Measurements from ENCODE around the gene PDE3A. TPM values are rescaled to one million over a fixed set of nuclear protein-coding genes. Genes with fewer than 3 reads are reported as not detected.

Gene PDE3A
- total and polyA plus RNA-seq, 7 donors, result 6.6 to 90.0 (median 56.8) TPM

DNA sequence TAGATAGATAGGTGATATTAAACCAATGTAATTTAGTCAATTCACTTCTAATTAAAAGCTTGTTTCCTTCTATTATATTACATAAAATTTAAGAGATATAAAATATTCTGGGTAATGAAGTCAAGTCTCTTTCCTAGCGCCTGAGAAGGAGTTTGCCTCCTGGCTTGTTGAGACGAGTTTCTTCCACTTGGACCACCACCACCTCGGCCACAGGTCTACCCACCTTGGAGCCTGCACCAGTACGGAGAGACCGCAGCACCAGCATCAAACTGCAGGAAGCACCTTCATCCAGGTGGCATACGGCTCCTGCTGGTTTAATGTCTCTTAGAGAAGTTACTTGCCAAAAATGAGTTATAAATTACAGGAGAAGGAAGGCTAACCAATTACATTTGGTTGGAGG, 247.8 kb downstream of the PDE3A start:
- H3K4me1 ChIP-seq, result peaks cover 0 to 14% (median 2%) of the 10 kb centered on the region in 4 donors
- no peak overlapping the region for H3K27ac ChIP-seq
- peaks cover 0 to 20% (median 0%) of the 10 kb centered on the region in 4 donors for H3K36me3 ChIP-seq
- H3K9me3 ChIP-seq, result no peaks in the 10 kb centered on the region
- WGBS, 2 donors, result 95 to 96% methylated on average over 6 of the region's 6 CpGs
- DNase-seq, result no peak
- no peak overlapping the region for H3K4me3 ChIP-seq
- H3K27me3 ChIP-seq, result no peaks in the 10 kb centered on the region
- intact Hi-C loops (cut with DNase I), result no loop called here
- no peak for TF ChIP-seq EP300 (IDR thresholded peaks at IDR 0.05)
- no peak for TF ChIP-seq POLR2AphosphoS5 (IDR thresholded peaks at IDR 0.05)

DNA sequence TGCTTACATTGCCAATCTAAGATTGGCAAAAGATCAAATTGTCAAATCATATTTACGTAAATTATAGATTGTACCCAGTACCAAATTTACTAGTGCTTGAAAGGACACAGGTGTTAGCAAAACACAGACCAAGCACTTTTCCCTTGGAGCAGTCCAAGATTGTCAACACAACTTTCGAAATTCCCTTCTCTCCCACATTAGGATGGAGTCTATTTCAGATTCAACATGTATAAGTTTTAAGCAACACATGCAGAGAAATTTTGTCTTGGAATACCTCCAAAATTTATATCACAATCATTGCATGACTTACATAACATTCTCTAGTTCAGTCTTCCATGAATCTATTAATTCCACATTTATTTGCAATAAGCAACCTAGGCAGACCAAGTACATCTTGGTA, 251.9 kb downstream of the PDE3A start:
- no peak overlapping the region for H3K4me3 ChIP-seq
- no peaks in the 10 kb centered on the region for H3K27me3 ChIP-seq
- 88 to 92% methylated on average over 2 of the region's 2 CpGs for WGBS, 2 donors
- H3K9me3 ChIP-seq, result no peaks in the 10 kb centered on the region
- no peak for DNase-seq
- peaks cover 0 to 36% (median 0%) of the 10 kb centered on the region in 4 donors for H3K36me3 ChIP-seq
- intact Hi-C loops (cut with DNase I), result no loop called here
- TF ChIP-seq EP300 (IDR thresholded peaks at IDR 0.05) (no peak), POLR2A (IDR thresholded peaks at IDR 0.05) (no peak), POLR2AphosphoS5 (IDR thresholded peaks at IDR 0.05) (no peak)
- TF ChIP-seq, protein P1, sequence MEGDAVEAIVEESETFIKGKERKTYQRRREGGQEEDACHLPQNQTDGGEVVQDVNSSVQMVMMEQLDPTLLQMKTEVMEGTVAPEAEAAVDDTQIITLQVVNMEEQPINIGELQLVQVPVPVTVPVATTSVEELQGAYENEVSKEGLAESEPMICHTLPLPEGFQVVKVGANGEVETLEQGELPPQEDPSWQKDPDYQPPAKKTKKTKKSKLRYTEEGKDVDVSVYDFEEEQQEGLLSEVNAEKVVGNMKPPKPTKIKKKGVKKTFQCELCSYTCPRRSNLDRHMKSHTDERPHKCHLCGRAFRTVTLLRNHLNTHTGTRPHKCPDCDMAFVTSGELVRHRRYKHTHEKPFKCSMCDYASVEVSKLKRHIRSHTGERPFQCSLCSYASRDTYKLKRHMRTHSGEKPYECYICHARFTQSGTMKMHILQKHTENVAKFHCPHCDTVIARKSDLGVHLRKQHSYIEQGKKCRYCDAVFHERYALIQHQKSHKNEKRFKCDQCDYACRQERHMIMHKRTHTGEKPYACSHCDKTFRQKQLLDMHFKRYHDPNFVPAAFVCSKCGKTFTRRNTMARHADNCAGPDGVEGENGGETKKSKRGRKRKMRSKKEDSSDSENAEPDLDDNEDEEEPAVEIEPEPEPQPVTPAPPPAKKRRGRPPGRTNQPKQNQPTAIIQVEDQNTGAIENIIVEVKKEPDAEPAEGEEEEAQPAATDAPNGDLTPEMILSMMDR (IDR thresholded peaks at IDR 0.05), result no peak
- H3K27ac ChIP-seq, result no peak overlapping the region
- H3K4me1 ChIP-seq, result peaks cover 0 to 14% (median 2%) of the 10 kb centered on the region in 4 donors

DNA sequence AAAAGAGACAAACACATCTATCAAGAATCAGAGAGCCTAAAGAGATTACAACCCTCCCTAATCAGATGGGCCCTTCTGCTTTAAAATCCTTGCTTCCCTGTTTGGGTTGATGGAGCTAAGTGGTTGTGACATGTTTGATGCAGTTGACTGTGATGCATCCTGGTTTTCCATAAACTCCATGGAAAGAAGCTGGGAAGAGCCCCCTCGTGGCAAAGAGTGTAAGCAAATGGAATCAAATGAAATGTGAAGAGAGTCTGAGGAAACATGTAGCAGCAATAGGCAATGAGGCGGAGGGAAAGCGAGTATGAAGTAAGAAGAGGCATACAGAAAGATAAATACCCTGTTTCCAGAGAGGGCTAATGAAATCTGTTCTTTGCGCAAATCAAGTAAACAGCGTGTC, 256.4 kb downstream of the PDE3A start:
- Histone ChIP-seq H3K4me1 (peaks cover 0 to 40% (median 31%) of the 10 kb centered on the region in 4 donors), H3K36me3 (peaks cover 0 to 18% (median 0%) of the 10 kb centered on the region in 4 donors), H3K4me3 (no peak overlapping the region), H3K27me3 (no peaks in the 10 kb centered on the region), H3K27ac (no peak overlapping the region), H3K9me3 (no peaks in the 10 kb centered on the region)
- TF ChIP-seq POLR2AphosphoS5 (IDR thresholded peaks at IDR 0.05), result no peak
- no peak for TF ChIP-seq POLR2A (IDR thresholded peaks at IDR 0.05)
- TF ChIP-seq, protein P1 (IDR thresholded peaks at IDR 0.05), result peak in 1 of 4 experiments; percentile 12
- WGBS, 2 donors, result 76 to 90% methylated on average over 5 of the region's 5 CpGs
- DNase-seq, result no peak
- intact Hi-C loops (cut with DNase I), result no loop called here

DNA sequence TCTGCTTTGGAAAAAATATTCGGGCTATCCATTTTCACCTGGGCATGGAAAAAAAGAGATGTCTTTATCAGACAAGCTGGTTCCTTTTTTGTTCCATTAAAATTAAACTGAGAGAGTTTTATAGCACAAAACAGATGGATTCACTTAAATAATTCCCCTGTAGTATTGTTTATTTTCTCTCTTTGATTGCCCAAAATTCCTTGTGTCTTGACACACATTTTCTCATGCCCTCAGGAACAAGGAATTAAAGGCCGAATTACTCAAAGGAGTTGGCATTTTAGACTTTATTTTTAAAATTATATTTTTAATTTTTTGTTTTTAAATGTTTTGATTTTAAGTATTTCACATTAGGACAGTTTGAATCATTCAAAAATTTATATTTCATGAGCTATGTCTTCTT, 257.2 kb downstream of the PDE3A start:
- H3K4me1 ChIP-seq, result peaks cover 0 to 38% (median 33%) of the 10 kb centered on the region in 4 donors
- no peaks in the 10 kb centered on the region for H3K9me3 ChIP-seq
- intact Hi-C loops (cut with DNase I), result no loop called here
- H3K4me3 ChIP-seq, result no peak overlapping the region
- TF ChIP-seq POLR2A (IDR thresholded peaks at IDR 0.05) (no peak), EP300 (IDR thresholded peaks at IDR 0.05) (no peak)
- TF ChIP-seq, protein P1 (IDR thresholded peaks at IDR 0.05), result no peak
- no peak overlapping the region for H3K27ac ChIP-seq
- WGBS, 2 donors, result 78 to 89% methylated on average over 2 of the region's 2 CpGs
- peaks cover 0 to 18% (median 0%) of the 10 kb centered on the region in 4 donors for H3K36me3 ChIP-seq
- DNase-seq, result no peak
- no peaks in the 10 kb centered on the region for H3K27me3 ChIP-seq

DNA sequence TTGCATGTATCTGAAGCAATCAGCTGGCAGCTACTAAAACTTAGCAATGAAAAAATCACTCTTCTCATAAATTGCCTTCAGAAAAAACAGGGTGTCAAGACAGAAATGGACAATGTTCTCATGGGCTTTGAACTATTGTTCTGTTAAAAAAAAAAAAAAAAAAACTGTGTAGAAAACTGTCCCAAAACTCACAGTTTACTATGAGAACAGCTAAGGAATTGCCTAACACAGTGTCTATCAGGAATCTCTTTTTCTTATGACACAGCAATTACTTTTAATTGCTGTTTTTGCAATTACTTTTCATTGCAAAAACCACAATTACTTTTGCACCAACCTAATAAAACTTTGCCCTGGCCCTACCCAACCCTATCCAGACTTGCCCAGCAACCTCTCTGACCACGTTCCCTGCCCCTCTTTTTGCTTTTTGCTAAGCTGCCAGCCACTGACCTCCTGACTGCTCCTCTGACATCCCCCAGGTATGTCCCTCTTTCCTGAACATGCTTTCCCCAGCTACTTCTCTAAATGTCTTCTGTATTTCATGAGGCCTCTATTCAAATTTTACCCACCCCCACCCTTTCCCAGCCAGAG, 258.8 kb downstream of the PDE3A start:
- 13 to 49% methylated on average over 1 of the region's 1 CpG for WGBS, 2 donors
- Histone ChIP-seq H3K27ac (peak overlapping the region; percentile 45 to 71 (median 61)), H3K9me3 (no peaks in the 10 kb centered on the region), H3K4me3 (no peak overlapping the region), H3K4me1 (peaks cover 0 to 46% (median 33%) of the 10 kb centered on the region in 4 donors), H3K36me3 (peaks cover 0 to 6% (median 0%) of the 10 kb centered on the region in 4 donors), H3K27me3 (no peaks in the 10 kb centered on the region)
- DNase-seq, result no peak
- peak in 1 of 4 donors; percentile 10 for TF ChIP-seq POLR2AphosphoS5 (IDR thresholded peaks at IDR 0.05)
- TF ChIP-seq POLR2A (IDR thresholded peaks at IDR 0.05), result no peak
- TF ChIP-seq, protein P1 (IDR thresholded peaks at IDR 0.05), result no peak
- TF ChIP-seq EP300 (IDR thresholded peaks at IDR 0.05), result no peak
- intact Hi-C loops (cut with DNase I), result no loop called here
